CD4-positive, alpha-beta T cell treated with Interferon alpha-2 for 1 hour (primary cell): Measurements from ENCODE around the gene ERCC6L.
"Not testable (repeated sequence)": the region's sequence is repeated elsewhere in the genome, so short reads cannot be mapped to it uniquely, and the experiment has no call there.

ENCODE experiments used
- DNase-seq, 2 donors: peaks; one replicate each; pipeline ENCODE4 v3.0.0-alpha.2; 2020 to 2022

The ERCC6L gene

GRCh38 chrX:72245461-72246089 lies 6.7 kb upstream of the ERCC6L start:
- peak; percentile 14 to 40 for DNase-seq

DNA sequence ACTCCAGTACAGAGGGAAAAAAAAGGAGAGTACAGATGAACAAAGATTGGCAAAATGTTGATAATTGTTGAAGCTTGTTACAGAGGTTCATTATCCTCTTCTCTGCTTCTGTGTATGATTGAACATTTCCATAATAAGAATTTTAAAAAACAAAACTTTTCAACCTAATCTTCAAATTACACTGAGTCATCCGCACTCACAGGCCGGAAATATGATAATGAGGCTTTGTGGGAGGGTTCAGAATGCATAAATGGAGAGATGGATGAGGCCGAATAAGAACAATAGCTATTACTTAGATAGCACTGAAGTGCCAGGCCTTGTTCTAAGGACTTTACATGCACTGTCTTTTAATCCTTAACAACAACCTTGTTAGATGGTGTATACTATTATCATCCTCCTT lies 4.6 kb upstream of the ERCC6L start:
- DNase-seq: no peak

- DNase-seq: no peak
These were observed 2.1 kb upstream of the ERCC6L start for GRCh38 chrX:72240976-72241375.

- DNase-seq: no peak
These were observed 644 bp downstream of the ERCC6L start for GRCh38 chrX:72238183-72238582.

DNA sequence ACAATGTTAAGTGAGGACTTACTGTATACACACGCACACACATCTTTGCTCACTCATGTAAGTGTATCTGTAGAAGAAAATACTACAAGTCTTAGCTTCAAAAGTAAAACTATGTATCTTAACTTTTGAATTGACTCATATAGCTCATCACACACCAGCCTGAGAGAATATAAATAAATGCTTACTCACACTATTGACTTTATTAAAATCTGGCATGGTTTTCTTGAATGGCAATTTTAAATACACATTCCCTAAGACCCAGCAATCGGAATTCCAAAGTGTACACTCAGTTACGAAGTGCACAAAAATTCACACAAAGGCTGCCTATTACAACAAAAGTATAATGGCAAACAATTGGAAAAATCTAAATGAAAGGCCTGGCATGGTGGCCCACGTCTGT lies 2.0 kb downstream of the ERCC6L start:
- no peak for DNase-seq

DNA sequence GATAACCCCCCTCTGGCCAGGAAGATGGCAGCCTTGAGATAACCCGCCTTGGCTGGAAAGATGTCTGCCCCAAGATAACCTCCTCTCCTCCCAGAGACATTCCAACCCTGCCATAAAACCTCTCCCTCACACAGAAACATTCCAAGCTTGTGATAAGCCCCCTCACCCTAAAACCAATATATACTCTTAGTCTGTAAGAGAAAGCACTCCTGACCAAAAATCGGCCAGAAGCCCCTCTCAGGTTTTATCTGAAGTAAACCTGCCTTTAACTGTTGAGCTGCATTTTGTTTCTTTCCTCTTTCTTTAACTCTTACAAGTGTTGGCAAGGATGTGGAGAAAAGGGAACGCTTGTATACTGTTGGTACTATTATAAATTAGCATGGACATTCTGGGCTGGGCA lies 8.5 kb downstream of the ERCC6L start:
- no peak for DNase-seq

DNA sequence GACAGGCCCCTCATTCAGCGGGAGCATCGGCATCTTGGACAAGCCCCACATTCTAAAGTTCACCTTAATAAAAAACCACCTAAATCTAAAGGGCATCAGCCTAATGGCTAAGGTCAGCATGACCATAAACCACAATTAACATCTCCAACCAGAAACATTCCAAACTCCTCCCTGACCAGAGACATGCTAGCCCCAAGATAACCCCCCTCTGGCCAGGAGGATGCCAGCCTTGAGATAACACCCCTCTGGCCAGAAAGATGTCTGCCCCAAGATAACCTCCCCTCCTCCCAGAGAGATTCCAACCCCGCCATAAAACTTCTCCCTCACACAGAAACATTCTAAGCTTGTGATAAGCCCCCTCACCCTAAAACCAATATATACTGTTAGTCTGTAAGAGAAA lies 18.5 kb downstream of the ERCC6L start:
- DNase-seq: not testable (repeated sequence)

DNA sequence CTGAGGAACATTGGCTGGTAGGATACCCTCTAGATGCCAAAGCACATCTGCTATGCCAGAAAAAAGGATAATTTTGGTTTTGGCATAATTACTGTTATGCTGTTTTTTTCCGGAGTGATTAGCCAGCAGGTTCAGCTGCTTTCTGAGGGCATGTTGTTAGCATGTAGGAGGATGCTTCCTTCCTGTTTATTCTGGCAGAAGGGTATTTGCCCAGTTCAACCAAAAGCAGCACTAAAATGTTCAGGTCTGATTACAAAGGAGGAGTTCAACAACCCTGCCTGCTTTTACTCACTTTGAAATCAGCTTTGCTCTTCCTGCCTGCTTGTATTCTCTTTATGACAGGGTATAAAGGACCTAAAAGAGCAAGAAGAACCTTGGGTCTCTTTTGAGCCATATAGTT lies 21.9 kb downstream of the ERCC6L start:
- DNase-seq: no peak

- DNase-seq: no peak
These were observed 30.6 kb downstream of the ERCC6L start for GRCh38 chrX:72208126-72208800.

- no peak for DNase-seq
These were observed 31.5 kb downstream of the ERCC6L start for GRCh38 chrX:72207366-72207765.

DNA sequence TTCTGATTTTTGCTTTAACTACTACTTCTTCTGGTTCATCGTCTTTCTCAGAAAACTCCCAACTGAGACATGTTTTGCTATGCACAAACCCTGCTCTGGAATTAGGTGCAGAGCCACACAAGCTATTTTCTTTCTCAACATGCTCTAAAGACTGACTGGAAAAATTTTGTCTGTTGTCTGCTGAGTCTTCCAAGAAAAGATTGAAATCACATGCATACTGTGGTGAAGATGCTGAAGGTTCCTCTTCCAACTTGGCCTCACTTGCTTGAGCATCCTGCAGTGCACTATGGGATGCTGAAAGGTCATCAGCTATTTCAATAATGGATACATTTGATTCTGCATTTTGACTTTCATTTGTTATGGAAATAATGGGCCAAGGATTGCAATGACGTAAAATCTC lies 33.1 kb downstream of the ERCC6L start:
- no peak for DNase-seq

DNA sequence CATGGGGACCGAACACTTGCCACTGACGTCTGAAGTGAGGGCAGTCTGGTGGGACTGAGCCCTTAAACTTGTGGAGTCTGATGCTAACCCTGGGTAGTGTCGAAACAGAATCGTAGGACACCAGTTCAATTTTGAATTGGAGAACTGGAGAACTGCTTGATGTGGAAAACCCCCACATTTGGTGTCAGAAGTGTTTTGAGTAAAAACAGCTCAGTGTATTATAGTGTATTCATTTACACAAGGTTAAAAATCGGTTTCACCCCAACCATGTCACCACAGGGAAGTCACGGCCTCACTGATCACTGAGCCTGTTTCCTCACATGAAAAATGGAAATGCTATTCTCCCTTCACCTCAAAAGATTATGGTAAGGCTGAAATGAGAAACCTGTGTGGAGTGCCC lies 35.4 kb downstream of the ERCC6L start:
- no peak for DNase-seq

DNA sequence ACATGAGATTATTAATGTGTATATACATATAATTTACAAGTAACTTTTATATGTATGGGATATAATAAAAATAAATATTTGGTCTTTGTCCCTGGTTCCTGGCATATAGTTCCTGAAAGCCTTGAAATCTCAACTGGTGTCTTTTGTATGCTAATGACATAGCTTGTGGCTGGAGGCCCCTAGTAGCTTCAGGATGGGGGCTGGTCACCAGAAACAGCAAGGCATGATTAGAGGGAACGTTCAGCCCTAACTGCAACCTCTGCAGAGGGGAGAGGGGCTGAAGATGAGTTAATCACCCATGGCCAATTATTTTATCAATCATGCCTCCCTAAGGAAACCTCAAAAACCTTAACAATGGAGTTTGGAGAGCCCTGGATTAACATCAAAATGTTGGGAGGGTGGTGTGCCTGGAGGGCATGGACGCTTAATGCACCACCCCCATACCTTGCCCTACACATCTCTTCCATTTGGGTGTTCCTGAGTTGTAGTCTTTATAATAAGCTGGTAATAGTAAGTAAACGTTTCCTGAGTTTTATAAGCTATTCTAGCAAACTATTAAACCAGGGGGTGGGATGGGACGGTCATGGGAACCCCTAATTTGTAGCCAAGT lies 35.9 kb downstream of the ERCC6L start:
- DNase-seq: no peak

GRCh38 chrX:72201836-72202536 lies 36.8 kb downstream of the ERCC6L start:
- DNase-seq: no peak

GRCh38 chrX:72182924-72183323 lies 55.9 kb downstream of the ERCC6L start:
- DNase-seq: no peak

DNA sequence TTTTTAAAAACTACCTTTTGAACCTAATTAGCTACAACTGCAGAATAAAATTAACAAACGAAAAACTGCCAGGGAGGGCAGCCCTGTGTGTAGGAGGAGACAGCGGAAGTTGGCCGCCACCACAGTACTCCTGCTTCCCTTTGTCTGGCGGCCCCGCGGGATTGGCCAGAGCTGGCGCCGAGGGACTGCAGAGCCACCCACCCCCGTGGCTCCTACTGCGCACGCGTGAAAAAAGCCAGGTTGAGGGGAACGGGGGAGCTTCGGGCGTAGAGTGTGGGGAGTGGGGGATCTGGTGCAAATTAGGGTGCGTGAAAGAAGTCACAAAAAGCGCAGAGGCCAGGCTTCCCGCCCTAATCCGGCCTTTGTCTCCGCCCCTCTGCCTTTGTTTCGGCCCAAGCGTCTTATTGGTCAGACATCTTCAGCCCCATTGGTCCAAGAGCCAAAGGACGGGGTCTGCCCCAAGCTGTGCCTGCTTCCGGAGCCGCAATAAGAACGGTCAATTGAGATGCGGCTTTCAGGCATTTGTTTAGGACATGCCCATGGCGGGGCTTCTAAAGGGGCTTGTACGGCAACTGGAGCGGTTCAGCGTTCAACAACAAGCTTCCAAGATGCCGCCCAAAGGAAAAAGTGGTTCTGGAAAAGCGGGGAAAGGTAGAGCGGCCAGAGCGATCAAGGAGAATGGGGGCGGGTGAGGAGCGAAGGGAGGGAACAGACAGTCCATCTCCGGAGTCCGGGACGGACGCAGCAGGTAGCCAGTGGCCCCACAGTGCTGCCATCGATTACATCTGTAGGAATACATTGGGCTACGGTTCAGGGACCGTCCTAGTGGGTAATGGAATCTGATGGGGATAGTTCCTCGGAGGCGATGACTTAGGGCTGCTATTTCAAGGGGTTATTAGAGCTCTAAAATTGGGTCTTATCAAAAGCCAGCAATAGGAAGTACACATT lies 57.4 kb downstream of the ERCC6L start, which contains the start of gene PIN4:
Gene PIN4, plus strand, starts transcription at position 580 of the 948 bp plus-strand sequence. Its CDS starts 29 bp downstream, at position 609.
- DNase-seq: peak; percentile 91

DNA sequence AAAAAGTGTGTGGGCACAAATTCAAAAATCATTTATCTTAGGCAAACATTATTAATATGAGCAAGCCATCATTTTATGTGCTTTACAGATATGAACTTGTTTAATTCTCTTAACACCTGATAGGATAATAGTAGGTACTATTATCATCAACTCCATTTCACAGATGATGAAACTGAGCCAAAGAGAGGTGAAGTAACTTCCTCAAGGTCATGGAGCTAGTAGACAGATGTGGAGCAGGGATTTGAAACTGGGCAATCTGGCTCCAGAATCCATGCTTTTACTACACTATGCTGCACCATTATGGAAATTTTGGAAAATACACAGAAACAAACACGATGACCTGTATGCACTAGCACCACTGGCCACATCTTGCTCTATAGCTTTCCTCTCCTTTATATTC lies 58.3 kb downstream of the ERCC6L start:
- DNase-seq: no peak

DNA sequence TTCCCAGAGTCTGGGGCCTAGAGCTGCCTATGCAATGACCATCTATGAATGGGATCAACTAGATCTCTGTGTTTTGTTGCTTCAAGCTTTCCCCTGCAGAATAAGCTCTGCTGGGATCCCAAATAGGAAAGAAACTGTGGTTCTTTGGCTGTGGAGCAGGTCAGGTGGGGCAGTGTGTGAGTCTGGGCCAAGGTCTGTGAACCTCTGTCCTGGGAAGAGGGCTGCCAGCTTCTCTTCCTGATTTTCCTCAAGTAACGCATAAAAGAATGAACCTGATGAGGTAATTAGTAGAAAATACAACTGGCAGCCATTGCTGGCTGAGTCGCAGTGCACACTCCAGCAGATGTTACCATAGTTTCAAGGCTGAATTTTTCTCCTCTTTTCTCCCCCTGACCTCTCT lies 61.8 kb downstream of the ERCC6L start:
- no peak for DNase-seq

GRCh38 chrX:72176289-72176688 lies 62.5 kb downstream of the ERCC6L start:
- DNase-seq: not testable (repeated sequence)

DNA sequence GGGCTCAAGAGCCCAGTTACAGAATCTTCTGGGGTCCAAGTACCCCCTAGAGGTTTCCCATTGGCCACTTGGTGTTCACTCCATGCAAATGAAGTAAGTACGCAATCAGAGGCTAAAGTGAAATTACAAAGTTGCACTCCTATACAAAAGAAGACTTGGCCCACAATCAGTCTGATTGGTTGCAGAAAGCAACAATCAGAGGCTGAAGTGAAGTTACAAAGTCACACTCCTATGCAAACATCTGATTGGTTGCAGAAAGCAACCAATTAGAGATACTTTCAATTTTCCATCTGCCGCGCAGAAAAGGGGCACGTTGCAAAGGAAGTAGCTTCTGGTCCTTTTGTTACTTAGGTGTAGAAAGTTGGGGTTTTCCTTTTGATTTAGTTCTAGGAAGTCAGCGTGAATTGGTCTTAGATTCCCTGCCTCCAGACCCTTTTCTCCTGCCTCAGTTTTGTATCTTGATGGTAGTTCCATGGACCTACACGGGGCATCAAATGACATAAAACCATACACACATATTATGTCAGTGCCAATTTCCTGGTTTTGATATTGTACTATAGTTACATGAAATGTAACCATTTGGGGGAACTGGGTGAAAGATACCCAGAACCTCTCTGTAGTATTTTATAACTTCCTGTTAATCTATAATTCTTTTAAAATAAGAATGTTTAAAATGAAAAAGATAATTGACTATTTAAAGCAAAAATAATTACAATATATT lies 69.7 kb downstream of the ERCC6L start:
- DNase-seq: peak; percentile 62 to 84

DNA sequence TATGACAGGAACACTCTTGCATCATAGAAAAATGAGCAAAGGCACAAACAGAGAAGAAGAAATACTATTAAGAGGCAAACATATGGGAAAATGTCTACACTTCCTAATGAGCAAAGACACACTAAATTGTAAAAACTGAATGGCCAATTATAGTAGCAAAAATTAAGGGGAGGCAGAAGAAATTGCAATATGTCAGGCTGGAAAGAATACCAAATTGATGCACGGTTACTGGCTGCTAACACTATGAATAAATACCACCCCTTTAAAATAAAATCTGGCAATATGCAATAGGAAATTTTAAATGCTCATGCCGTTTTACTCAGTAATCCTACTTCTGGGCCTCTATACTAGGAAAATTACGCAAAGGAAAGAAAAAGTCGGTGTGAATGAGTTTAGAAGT lies 73.3 kb downstream of the ERCC6L start:
- no peak for DNase-seq

GRCh38 chrX:72159769-72160168 lies 79.1 kb downstream of the ERCC6L start:
- DNase-seq: no peak
